ENCODE measurements around the gene ANO4.
"Not testable (repeated sequence)": the region's sequence is repeated elsewhere in the genome, so short reads cannot be mapped to it uniquely, and the experiment has no call there.

ANO4 gene

GRCh38 chr12:101145777-101146431 lies 351.3 kb downstream of the ANO4 start:
- H3K4me1 Mint-ChIP-seq, H3K27me3 Mint-ChIP-seq, H3K27ac Mint-ChIP-seq, H3K36me3 Mint-ChIP-seq, H3K4me3 Mint-ChIP-seq, H3K9me3 Mint-ChIP-seq: not testable (repeated sequence)

GRCh38 chr12:101165319-101165718 lies 370.7 kb downstream of the ANO4 start:
- Mint-ChIP-seq H3K9me3 (no peaks in the 10 kb centered on the region), H3K4me1 (no peaks in the 10 kb centered on the region), H3K4me3 (no peak overlapping the region), H3K27ac (no peak overlapping the region), H3K36me3 (no peaks in the 10 kb centered on the region), H3K27me3 (no peaks in the 10 kb centered on the region)

- Mint-ChIP-seq H3K4me3 (no peak overlapping the region), H3K27ac (no peak overlapping the region), H3K4me1 (no peaks in the 10 kb centered on the region), H3K9me3 (no peaks in the 10 kb centered on the region), H3K36me3 (no peaks in the 10 kb centered on the region), H3K27me3 (peaks cover 6% of the 10 kb centered on the region)
Measured at GRCh38 chr12:101166866-101167265, 372.3 kb downstream of the ANO4 start.

GRCh38 chr12:101168001-101168400 lies 373.4 kb downstream of the ANO4 start:
- Mint-ChIP-seq H3K4me3 (no peak overlapping the region), H3K36me3 (no peaks in the 10 kb centered on the region), H3K27ac (no peak overlapping the region), H3K9me3 (no peaks in the 10 kb centered on the region), H3K4me1 (no peaks in the 10 kb centered on the region), H3K27me3 (peaks cover 6% of the 10 kb centered on the region)

- no peak overlapping the region for H3K4me3 Mint-ChIP-seq
- peaks cover 16% of the 10 kb centered on the region for H3K9me3 Mint-ChIP-seq
- H3K27ac Mint-ChIP-seq = no peak overlapping the region
- H3K36me3 Mint-ChIP-seq = no peaks in the 10 kb centered on the region
- peaks cover 6% of the 10 kb centered on the region for H3K27me3 Mint-ChIP-seq
- no peaks in the 10 kb centered on the region for H3K4me1 Mint-ChIP-seq
Measured at GRCh38 chr12:101172316-101172715, 377.7 kb downstream of the ANO4 start.

GRCh38 chr12:101173197-101173749 lies 378.7 kb downstream of the ANO4 start:
- Mint-ChIP-seq H3K27ac (no peak overlapping the region), H3K4me1 (no peaks in the 10 kb centered on the region), H3K36me3 (no peaks in the 10 kb centered on the region), H3K4me3 (no peak overlapping the region), H3K27me3 (peaks cover 6% of the 10 kb centered on the region), H3K9me3 (peaks cover 16% of the 10 kb centered on the region)

- H3K36me3 Mint-ChIP-seq = no peaks in the 10 kb centered on the region
- H3K27ac Mint-ChIP-seq = no peak overlapping the region
- H3K4me1 Mint-ChIP-seq = no peaks in the 10 kb centered on the region
- peaks cover 6% of the 10 kb centered on the region for H3K27me3 Mint-ChIP-seq
- peaks cover 16% of the 10 kb centered on the region for H3K9me3 Mint-ChIP-seq
- H3K4me3 Mint-ChIP-seq = no peak overlapping the region
Measured at GRCh38 chr12:101174541-101174940, 380.0 kb downstream of the ANO4 start.
